Measurements from ENCODE around the gene EGF. TPM values are rescaled to one million over a fixed set of nuclear protein-coding genes. Genes with fewer than 3 reads are reported as not detected.
"Not testable (repeated sequence)": the region's sequence is repeated elsewhere in the genome, so short reads cannot be mapped to it uniquely, and the experiment has no call there.

EGF gene
- total and polyA plus RNA-seq, 7 experiments from 2014 or later: 0.86 TPM; not detected in 6

- POLR2A ChIA-PET: no interaction called here
Observed at GRCh38 chr4:110034026-110034393, 121.3 kb downstream of the EGF start.

GRCh38 chr4:110039164-110039563 is 126.5 kb downstream of the EGF start:
- not testable (repeated sequence) for H3K27ac Mint-ChIP-seq; H3K27me3 ChIP-seq (ENCODE audit: control insufficient read depth in 2 of 2, insufficient read depth in 2 of 2, low read length in 2 of 2); DNase-seq

More at GRCh38 chr4:110034026-110034393, 121.3 kb downstream of the EGF start:
- Histone ChIP-seq H3K27me3 (ENCODE audit: control insufficient read depth in 2 of 2, insufficient read depth in 2 of 2, low read length in 2 of 2) (no peaks in the 10 kb centered on the region), H3K27ac (ENCODE audit: low read depth, low read length) (no peak overlapping the region), H3K9me3 (ENCODE audit: control insufficient read depth in 2 of 3, low read length in 3 of 3) (no peaks in the 10 kb centered on the region), H3K36me3 (ENCODE audit: control insufficient read depth in 2 of 3, insufficient read depth in 3 of 3, low read length in 3 of 3) (no peaks in the 10 kb centered on the region), H3K4me3 (ENCODE audit: low read length) (no peak overlapping the region), H3K4me1 (ENCODE audit: control insufficient read depth in 2 of 2, insufficient read depth in 2 of 2, low read length in 2 of 2) (no peaks in the 10 kb centered on the region)
- DNase-seq: no peak
- H3K9me3 Mint-ChIP-seq: peaks cover 0 to 5% (median 0%) of the 10 kb centered on the region in 11 donors
- no peak overlapping the region for H3K27ac Mint-ChIP-seq
- H3K27me3 Mint-ChIP-seq: peaks cover 38 to 64% (median 45%) of the 10 kb centered on the region in 5 donors
- H3K4me3 Mint-ChIP-seq: peak overlapping the region in 1 of 10 donors; percentile 6
- peaks cover 0 to 13% (median 0%) of the 10 kb centered on the region in 7 donors for H3K4me1 Mint-ChIP-seq
- CTCF ChIA-PET: no interaction called here
- ATAC-seq: peak; percentile 58
- H3K36me3 Mint-ChIP-seq: peaks cover 0 to 4% (median 0%) of the 10 kb centered on the region in 5 donors
- intact Hi-C loops (cut with micrococcal nuclease): no loop called here

GRCh38 chr4:110041735-110042134 is 129.1 kb downstream of the EGF start:
- no peaks in the 10 kb centered on the region for H3K36me3 ChIP-seq (ENCODE audit: control insufficient read depth in 2 of 3, insufficient read depth in 3 of 3, low read length in 3 of 3)
- no peaks in the 10 kb centered on the region for H3K27me3 ChIP-seq (ENCODE audit: control insufficient read depth in 2 of 2, insufficient read depth in 2 of 2, low read length in 2 of 2)
- Mint-ChIP-seq H3K9me3 (no peaks in the 10 kb centered on the region), H3K4me3 (no peak overlapping the region), H3K36me3 (no peaks in the 10 kb centered on the region), H3K4me1 (peaks cover 0 to 5% (median 0%) of the 10 kb centered on the region in 7 donors), H3K27me3 (peaks cover 18 to 35% (median 25%) of the 10 kb centered on the region in 5 donors), H3K27ac (no peak overlapping the region)
- no peak overlapping the region for H3K27ac ChIP-seq (ENCODE audit: low read depth, low read length)
- no peak overlapping the region for H3K4me3 ChIP-seq (ENCODE audit: low read length)
- ATAC-seq (no peak), DNase-seq (no peak)
- no peaks in the 10 kb centered on the region for H3K4me1 ChIP-seq (ENCODE audit: control insufficient read depth in 2 of 2, insufficient read depth in 2 of 2, low read length in 2 of 2)
- no peaks in the 10 kb centered on the region for H3K9me3 ChIP-seq (ENCODE audit: control insufficient read depth in 2 of 3, low read length in 3 of 3)
- ChIA-PET POLR2A (no interaction called here), CTCF (no interaction called here)
- intact Hi-C loops (cut with micrococcal nuclease): no loop called here

More at GRCh38 chr4:110039164-110039563, 126.5 kb downstream of the EGF start:
- intact Hi-C loops (cut with micrococcal nuclease); H3K4me1 Mint-ChIP-seq; H3K4me3 Mint-ChIP-seq; ATAC-seq; H3K4me1 ChIP-seq (ENCODE audit: control insufficient read depth in 2 of 2, insufficient read depth in 2 of 2, low read length in 2 of 2); H3K27ac ChIP-seq (ENCODE audit: low read depth, low read length); POLR2A ChIA-PET; H3K36me3 ChIP-seq (ENCODE audit: control insufficient read depth in 2 of 3, insufficient read depth in 3 of 3, low read length in 3 of 3); H3K9me3 ChIP-seq (ENCODE audit: control insufficient read depth in 2 of 3, low read length in 3 of 3); H3K36me3 Mint-ChIP-seq; H3K9me3 Mint-ChIP-seq; H3K4me3 ChIP-seq (ENCODE audit: low read length): not testable (repeated sequence)
- H3K27me3 Mint-ChIP-seq: peaks cover 35 to 53% (median 42%) of the 10 kb centered on the region in 5 donors
- CTCF ChIA-PET: interaction anchor here (1.0 kb wide), 1 partner anchor 18 kb away, joined by 3 read pairs; no protein-coding TSS in a partner anchor

GRCh38 chr4:110042545-110043517 is 130.1 kb downstream of the EGF start:
- Histone ChIP-seq H3K4me1 (ENCODE audit: control insufficient read depth in 2 of 2, insufficient read depth in 2 of 2, low read length in 2 of 2) (no peaks in the 10 kb centered on the region), H3K27ac (ENCODE audit: low read depth, low read length) (no peak overlapping the region), H3K36me3 (ENCODE audit: control insufficient read depth in 2 of 3, insufficient read depth in 3 of 3, low read length in 3 of 3) (no peaks in the 10 kb centered on the region), H3K4me3 (ENCODE audit: low read length) (no peak overlapping the region), H3K9me3 (ENCODE audit: control insufficient read depth in 2 of 3, low read length in 3 of 3) (no peaks in the 10 kb centered on the region), H3K27me3 (ENCODE audit: control insufficient read depth in 2 of 2, insufficient read depth in 2 of 2, low read length in 2 of 2) (no peaks in the 10 kb centered on the region)
- Mint-ChIP-seq H3K4me1 (peaks cover 0 to 5% (median 0%) of the 10 kb centered on the region in 7 donors), H3K27ac (no peak overlapping the region), H3K9me3 (no peaks in the 10 kb centered on the region), H3K27me3 (peaks cover 10 to 24% (median 17%) of the 10 kb centered on the region in 5 donors), H3K36me3 (no peaks in the 10 kb centered on the region), H3K4me3 (no peak overlapping the region)
- ChIA-PET POLR2A (interaction anchor here (0.6 kb wide), 1 partner anchor 169 kb away, joined by 3 read pairs; no protein-coding TSS in a partner anchor), CTCF (interaction anchor here (0.6 kb wide), 1 partner anchor 241 kb away, joined by 3 read pairs; no protein-coding TSS in a partner anchor)
- intact Hi-C loops (cut with micrococcal nuclease): no loop called here
- ATAC-seq: no peak
- no peak for DNase-seq

GRCh38 chr4:110046588-110047049 is 133.9 kb downstream of the EGF start:
- POLR2A ChIA-PET: interaction anchor here (0.8 kb wide), 1 partner anchor 124 kb away, joined by 3 read pairs; no protein-coding TSS in a partner anchor
- H3K27ac Mint-ChIP-seq: no peak overlapping the region

GRCh38 chr4:110049951-110050925 is 137.6 kb downstream of the EGF start:
- intact Hi-C loops (cut with micrococcal nuclease): loop anchor here (1.0 to 5.0 kb wide), 7 partner anchors 47 to 466 kb away; no protein-coding TSS in a partner anchor
- H3K4me3 Mint-ChIP-seq: no peak overlapping the region
- no peaks in the 10 kb centered on the region for H3K9me3 Mint-ChIP-seq
- Histone ChIP-seq H3K27me3 (ENCODE audit: control insufficient read depth in 2 of 2, insufficient read depth in 2 of 2, low read length in 2 of 2) (no peaks in the 10 kb centered on the region), H3K36me3 (ENCODE audit: control insufficient read depth in 2 of 3, insufficient read depth in 3 of 3, low read length in 3 of 3) (no peaks in the 10 kb centered on the region), H3K4me1 (ENCODE audit: control insufficient read depth in 2 of 2, insufficient read depth in 2 of 2, low read length in 2 of 2) (peaks cover 0 to 4% of the 10 kb centered on the region in 2 donors), H3K27ac (ENCODE audit: low read depth, low read length) (no peak overlapping the region), H3K4me3 (ENCODE audit: low read length) (no peak overlapping the region), H3K9me3 (ENCODE audit: control insufficient read depth in 2 of 3, low read length in 3 of 3) (no peaks in the 10 kb centered on the region)
- H3K4me1 Mint-ChIP-seq: peaks cover 0 to 34% (median 0%) of the 10 kb centered on the region in 7 donors
- ATAC-seq (peak; percentile 76), DNase-seq (peak; percentile 16 to 56 (median 38))
- H3K27ac Mint-ChIP-seq: peak overlapping the region in 1 of 9 donors; percentile 33
- H3K36me3 Mint-ChIP-seq: peaks cover 0 to 16% (median 0%) of the 10 kb centered on the region in 5 donors
- no peaks in the 10 kb centered on the region for H3K27me3 Mint-ChIP-seq
- ChIA-PET CTCF (interaction anchor here (0.6 to 2.8 kb wide), 23 partner anchors 12 to 1628 kb away, joined by 3 to 17 read pairs (median 4); no protein-coding TSS in a partner anchor), POLR2A (interaction anchor here (0.6 to 1.0 kb wide), 2 partner anchors 147 to 203 kb away, joined by 3 read pairs; no protein-coding TSS in a partner anchor)

More at GRCh38 chr4:110046588-110047049, 133.9 kb downstream of the EGF start:
- no peaks in the 10 kb centered on the region for H3K36me3 ChIP-seq (ENCODE audit: control insufficient read depth in 2 of 3, insufficient read depth in 3 of 3, low read length in 3 of 3)
- no peak for ATAC-seq
- no peak for DNase-seq
- H3K9me3 ChIP-seq (ENCODE audit: control insufficient read depth in 2 of 3, low read length in 3 of 3): no peaks in the 10 kb centered on the region
- H3K27me3 ChIP-seq (ENCODE audit: control insufficient read depth in 2 of 2, insufficient read depth in 2 of 2, low read length in 2 of 2): no peaks in the 10 kb centered on the region
- intact Hi-C loops (cut with micrococcal nuclease): no loop called here
- Mint-ChIP-seq H3K4me1 (peaks cover 0 to 15% (median 0%) of the 10 kb centered on the region in 7 donors), H3K4me3 (no peak overlapping the region), H3K27me3 (peaks cover 7 to 16% (median 13%) of the 10 kb centered on the region in 5 donors), H3K36me3 (peaks cover 0 to 8% (median 0%) of the 10 kb centered on the region in 5 donors), H3K9me3 (no peaks in the 10 kb centered on the region)
- no peak overlapping the region for H3K27ac ChIP-seq (ENCODE audit: low read depth, low read length)
- CTCF ChIA-PET: interaction anchor here (1.2 to 1.3 kb wide), 2 partner anchors 41 to 468 kb away, joined by 3 read pairs; no protein-coding TSS in a partner anchor
- no peaks in the 10 kb centered on the region for H3K4me1 ChIP-seq (ENCODE audit: control insufficient read depth in 2 of 2, insufficient read depth in 2 of 2, low read length in 2 of 2)
- H3K4me3 ChIP-seq (ENCODE audit: low read length): no peak overlapping the region
